GM18868 (cell line): ENCODE measurements around the gene NPM1.

ENCODE experiments used
- ATAC-seq: cut with Tn5 transposase; IDR thresholded peaks from one replicate; pipeline ENCODE4 v1.9.1; 2021; ENCODE audit warnings: mild to moderate bottlenecking, moderate library complexity; ENCODE audit not compliant: unreplicated experiment

NPM1 gene

GRCh38 chr5:171427318-171428167 lies 39.9 kb downstream of the NPM1 start:
- no peak for ATAC-seq

GRCh38 chr5:171428168-171428696 lies 40.6 kb downstream of the NPM1 start:
- ATAC-seq: no peak

GRCh38 chr5:171428809-171429542 lies 41.3 kb downstream of the NPM1 start:
- no peak for ATAC-seq

GRCh38 chr5:171429543-171429910 lies 41.9 kb downstream of the NPM1 start:
- no peak for ATAC-seq

GRCh38 chr5:171431251-171431777 lies 43.7 kb downstream of the NPM1 start:
- no peak for ATAC-seq

- ATAC-seq: no peak
Measured at GRCh38 chr5:171432076-171432475, 44.4 kb downstream of the NPM1 start.

- ATAC-seq: no peak
Measured at GRCh38 chr5:171432583-171433351, 45.1 kb downstream of the NPM1 start.

GRCh38 chr5:171433352-171433698 lies 45.7 kb downstream of the NPM1 start:
- ATAC-seq: no peak

- no peak for ATAC-seq
Measured at GRCh38 chr5:171433982-171434676, 46.5 kb downstream of the NPM1 start.

GRCh38 chr5:171434874-171435273 lies 47.2 kb downstream of the NPM1 start:
- ATAC-seq: no peak

GRCh38 chr5:171435908-171436307 lies 48.3 kb downstream of the NPM1 start:
- ATAC-seq: no peak

- no peak for ATAC-seq
Measured at GRCh38 chr5:171436804-171437285, 49.2 kb downstream of the NPM1 start.

- no peak for ATAC-seq
Measured at GRCh38 chr5:171437286-171437821, 49.7 kb downstream of the NPM1 start.

GRCh38 chr5:171438738-171439137 lies 51.1 kb downstream of the NPM1 start:
- no peak for ATAC-seq

GRCh38 chr5:171441246-171441791 lies 53.7 kb downstream of the NPM1 start:
- ATAC-seq: no peak

- no peak for ATAC-seq
Measured at GRCh38 chr5:171442287-171443042, 54.8 kb downstream of the NPM1 start.

- no peak for ATAC-seq
Measured at GRCh38 chr5:171444582-171444981, 56.9 kb downstream of the NPM1 start.

- ATAC-seq: no peak
Measured at GRCh38 chr5:171445644-171446516, 58.2 kb downstream of the NPM1 start.
